HEK293 (cell line): ENCODE data around the gene VEGFC.

Experiments used
- CTCF ChIA-PET: fragments of 350-600 bp; formaldehyde crosslinking; extraction: SDS; loops from one replicate; lab custom pipeline; 2021; ENCODE audit warnings: antibody characterized with exemption; lab: Yijun Ruan, JAX
- POLR2A ChIA-PET: fragments of 300-600 bp; formaldehyde crosslinking; extraction: SDS; loops from one replicate; lab custom pipeline; 2020; ENCODE audit warnings: antibody characterized with exemption, inconsistent platforms; lab: Yijun Ruan, JAX
- H3K27ac ChIP-seq: fragments of 200-500 bp; sonication (Bioruptor generic); 2 replicates; pipeline ENCODE4 v1.5.1; 2014; ENCODE audit warnings: low read depth, low read length, control low read depth, inconsistent platforms; ENCODE audit errors: extremely low read depth
- H3K36me3 ChIP-seq, 2 experiments: fragments of 200-500 bp in 1 of 2; sonication (Bioruptor generic) in 1 of 2; 1 replicate in 1 of 2; 2 replicates in 1 of 2; pipeline ENCODE4 v1.5.1; 2014 to 2017; ENCODE audit warnings: inconsistent platforms in 2 of 2, low read length in 2 of 2; ENCODE audit not compliant: control insufficient read depth in 2 of 2, insufficient read depth in 1 of 2
- H3K4me1 ChIP-seq: fragments of 200-500 bp; sonication (Bioruptor generic); 2 replicates; pipeline ENCODE4 v1.5.1; 2014; ENCODE audit warnings: mild to moderate bottlenecking, low read length, inconsistent platforms; ENCODE audit not compliant: control insufficient read depth, insufficient read depth
- H3K4me3 ChIP-seq: 2 replicates; pipeline ENCODE4 v1.5.1; 2011; ENCODE audit warnings: low read depth, mild to moderate bottlenecking, control low read depth, low read length, moderate library complexity
- H3K9me3 ChIP-seq: fragments of 200-500 bp; sonication (Bioruptor generic); 2 replicates; pipeline ENCODE4 v1.5.1; 2014; ENCODE audit warnings: low read depth, low read length, inconsistent platforms; ENCODE audit not compliant: control insufficient read depth, insufficient read depth
- CTCF ChIP-seq: fragments of 450-650 bp; formaldehyde crosslinking; IDR thresholded peaks from 2 replicates; pipeline ENCODE4 v1.5.1; 2016; ENCODE audit warnings: missing biosample characterization, missing genetic modification characterization
- HOXC10 ChIP-seq: sonication (generic); formaldehyde crosslinking; IDR thresholded peaks from 2 replicates; pipeline ENCODE4 v1.8.1; 2023; ENCODE audit warnings: mild to moderate bottlenecking, missing genetic modification reagents
- KLF16 ChIP-seq: fragments of 450-650 bp; formaldehyde crosslinking; IDR thresholded peaks from 2 replicates; pipeline ENCODE4 v1.5.1; 2017; ENCODE audit warnings: missing biosample characterization, missing genetic modification characterization
- MEIS1 ChIP-seq: sonication (generic); formaldehyde crosslinking; IDR thresholded peaks from 2 replicates; pipeline ENCODE4 v1.8.1; 2022; ENCODE audit warnings: missing genetic modification reagents, mild to moderate bottlenecking, borderline replicate concordance
- SCRT1 ChIP-seq: fragments of 450-650 bp; formaldehyde crosslinking; IDR thresholded peaks from 2 replicates; pipeline ENCODE4 v1.5.1; 2016; ENCODE audit warnings: missing biosample characterization, missing genetic modification characterization, borderline replicate concordance
- SETDB1 ChIP-seq: IDR thresholded peaks from one replicate; pipeline ENCODE4 v1.6.1; 2017; ENCODE audit warnings: mild to moderate bottlenecking, low read length, moderate library complexity, mixed read lengths; ENCODE audit not compliant: insufficient read length
- SP3 ChIP-seq: fragments of 450-650 bp; formaldehyde crosslinking; IDR thresholded peaks from 2 replicates; pipeline ENCODE4 v1.5.1; 2016; ENCODE audit warnings: missing biosample characterization, missing genetic modification characterization
- SP7 ChIP-seq: fragments of 450-650 bp; formaldehyde crosslinking; IDR thresholded peaks from 2 replicates; pipeline ENCODE4 v1.5.1; 2016; ENCODE audit warnings: missing biosample characterization, missing genetic modification characterization
- TRIM28 ChIP-seq: IDR thresholded peaks from 2 replicates; pipeline ENCODE4 v1.6.1; 2011; ENCODE audit warnings: low read length, control low read depth, borderline replicate concordance
- YY2 ChIP-seq: fragments of 450-650 bp; formaldehyde crosslinking; IDR thresholded peaks from 2 replicates; pipeline ENCODE4 v1.5.1; 2016; ENCODE audit warnings: missing biosample characterization, missing genetic modification characterization
- ZFP37 ChIP-seq: fragments of 450-650 bp; formaldehyde crosslinking; IDR thresholded peaks from 2 replicates; pipeline ENCODE4 v1.5.1; 2016; ENCODE audit warnings: missing biosample characterization, missing genetic modification characterization
- ZNF121 ChIP-seq: fragments of 450-650 bp; formaldehyde crosslinking; IDR thresholded peaks from 2 replicates; pipeline ENCODE4 v1.5.1; 2016; ENCODE audit warnings: missing biosample characterization, missing genetic modification characterization
- ZNF140 ChIP-seq: fragments of 450-650 bp; formaldehyde crosslinking; IDR thresholded peaks from 2 replicates; pipeline ENCODE4 v1.5.1; 2016; ENCODE audit warnings: missing biosample characterization, missing genetic modification characterization
- ZNF2 ChIP-seq: fragments of 450-650 bp; formaldehyde crosslinking; IDR thresholded peaks from 2 replicates; pipeline ENCODE4 v1.5.1; 2016; ENCODE audit warnings: missing biosample characterization, missing genetic modification characterization
- ZNF239 ChIP-seq: fragments of 450-650 bp; formaldehyde crosslinking; IDR thresholded peaks from 2 replicates; pipeline ENCODE4 v1.5.1; 2016; ENCODE audit warnings: missing biosample characterization, missing genetic modification characterization
- ZNF26 ChIP-seq: fragments of 450-650 bp; formaldehyde crosslinking; IDR thresholded peaks from 2 replicates; pipeline ENCODE4 v1.5.1; 2016; ENCODE audit warnings: missing biosample characterization, missing genetic modification characterization
- ZNF280C ChIP-seq: fragments of 450-650 bp; formaldehyde crosslinking; IDR thresholded peaks from 2 replicates; pipeline ENCODE4 v1.5.1; 2016; ENCODE audit warnings: missing biosample characterization, missing genetic modification characterization
- ZNF354C ChIP-seq: fragments of 450-650 bp; formaldehyde crosslinking; IDR thresholded peaks from 2 replicates; pipeline ENCODE4 v1.5.1; 2016; ENCODE audit warnings: missing biosample characterization, missing genetic modification characterization, low read depth, borderline replicate concordance
- ZNF426 ChIP-seq: fragments of 450-650 bp; formaldehyde crosslinking; IDR thresholded peaks from 2 replicates; pipeline ENCODE4 v1.5.1; 2017; ENCODE audit warnings: missing biosample characterization, missing genetic modification characterization, mild to moderate bottlenecking, inconsistent platforms, moderate library complexity
- ZNF530 ChIP-seq: fragments of 450-650 bp; formaldehyde crosslinking; IDR thresholded peaks from 2 replicates; pipeline ENCODE4 v1.5.1; 2016; ENCODE audit warnings: low read depth, missing biosample characterization, missing genetic modification characterization
- ZNF548 ChIP-seq: fragments of 450-650 bp; formaldehyde crosslinking; IDR thresholded peaks from 2 replicates; pipeline ENCODE4 v1.5.1; 2016; ENCODE audit warnings: missing biosample characterization, missing genetic modification characterization
- ZNF624 ChIP-seq: fragments of 450-650 bp; formaldehyde crosslinking; IDR thresholded peaks from 2 replicates; pipeline ENCODE4 v1.5.1; 2017; ENCODE audit warnings: missing biosample characterization, missing genetic modification characterization
- ZNF626 ChIP-seq: fragments of 450-650 bp; sonication (Bioruptor Pico); formaldehyde crosslinking; IDR thresholded peaks from 2 replicates; pipeline ENCODE4 v1.5.1; 2018; ENCODE audit warnings: missing biosample characterization, missing genetic modification characterization, inconsistent platforms
- ZNF791 ChIP-seq: fragments of 450-650 bp; formaldehyde crosslinking; IDR thresholded peaks from 2 replicates; pipeline ENCODE4 v1.5.1; 2016; ENCODE audit warnings: missing biosample characterization, missing genetic modification characterization
- TF ChIP-seq, protein P1 (sequence below): fragments of 450-650 bp; formaldehyde crosslinking; IDR thresholded peaks from 2 replicates; pipeline ENCODE4 v1.5.1; 2016; ENCODE audit warnings: missing biosample characterization, missing genetic modification characterization
- TF ChIP-seq, protein P2 (sequence below): fragments of 450-650 bp; formaldehyde crosslinking; IDR thresholded peaks from 2 replicates; pipeline ENCODE4; 2016; ENCODE audit warnings: missing biosample characterization, missing genetic modification characterization
- TF ChIP-seq, protein P3 (sequence below): fragments of 450-650 bp; formaldehyde crosslinking; IDR thresholded peaks from 2 replicates; pipeline ENCODE4 v1.5.1; 2017; ENCODE audit warnings: missing biosample characterization, missing genetic modification characterization

VEGFC gene

GRCh38 chr4:176653401-176654220 is 139.1 kb downstream of the VEGFC start:
- Histone ChIP-seq H3K9me3 (no peaks in the 10 kb centered on the region), H3K4me3 (no peak overlapping the region), H3K36me3 (no peaks in the 10 kb centered on the region), H3K4me1 (no peaks in the 10 kb centered on the region), H3K27ac (no peak overlapping the region)
- POLR2A ChIA-PET = no interaction called here
- CTCF ChIA-PET = no interaction called here
- TF ChIP-seq ZNF626 = no peak
- no peak for TF ChIP-seq SP7
- TF ChIP-seq ZNF280C = no peak
- TF ChIP-seq SCRT1 = no peak
- no peak for TF ChIP-seq ZNF426 (tag by site-specific recombination)
- no peak for TF ChIP-seq ZFP37 (tag by site-specific recombination)
- no peak for TF ChIP-seq TRIM28
- TF ChIP-seq ZNF530 (tag by site-specific recombination) = no peak
- no peak for TF ChIP-seq SP3
- no peak for TF ChIP-seq YY2
- no peak for TF ChIP-seq MEIS1 (CRISPR knock-in tag)
- TF ChIP-seq, protein P1, sequence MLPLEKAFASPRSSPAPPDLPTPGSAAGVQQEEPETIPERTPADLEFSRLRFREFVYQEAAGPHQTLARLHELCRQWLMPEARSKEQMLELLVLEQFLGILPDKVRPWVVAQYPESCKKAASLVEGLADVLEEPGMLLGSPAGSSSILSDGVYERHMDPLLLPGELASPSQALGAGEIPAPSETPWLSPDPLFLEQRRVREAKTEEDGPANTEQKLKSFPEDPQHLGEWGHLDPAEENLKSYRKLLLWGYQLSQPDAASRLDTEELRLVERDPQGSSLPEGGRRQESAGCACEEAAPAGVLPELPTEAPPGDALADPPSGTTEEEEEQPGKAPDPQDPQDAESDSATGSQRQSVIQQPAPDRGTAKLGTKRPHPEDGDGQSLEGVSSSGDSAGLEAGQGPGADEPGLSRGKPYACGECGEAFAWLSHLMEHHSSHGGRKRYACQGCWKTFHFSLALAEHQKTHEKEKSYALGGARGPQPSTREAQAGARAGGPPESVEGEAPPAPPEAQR (tag by site-specific recombination) = no peak
- TF ChIP-seq KLF16 (tag by site-specific recombination) = no peak
- no peak for TF ChIP-seq ZNF548
- TF ChIP-seq ZNF239 (tag by site-specific recombination) = no peak
- TF ChIP-seq CTCF = no peak
- no peak for TF ChIP-seq ZNF791 (tag by site-specific recombination)
- TF ChIP-seq, protein P2, sequence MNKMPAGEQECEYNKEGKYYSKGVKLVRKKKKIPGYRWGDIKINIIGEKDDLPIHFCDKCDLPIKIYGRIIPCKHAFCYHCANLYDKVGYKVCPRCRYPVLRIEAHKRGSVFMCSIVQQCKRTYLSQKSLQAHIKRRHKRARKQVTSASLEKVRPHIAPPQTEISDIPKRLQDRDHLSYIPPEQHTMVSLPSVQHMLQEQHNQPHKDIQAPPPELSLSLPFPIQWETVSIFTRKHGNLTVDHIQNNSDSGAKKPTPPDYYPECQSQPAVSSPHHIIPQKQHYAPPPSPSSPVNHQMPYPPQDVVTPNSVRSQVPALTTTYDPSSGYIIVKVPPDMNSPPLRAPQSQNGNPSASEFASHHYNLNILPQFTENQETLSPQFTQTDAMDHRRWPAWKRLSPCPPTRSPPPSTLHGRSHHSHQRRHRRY (tag by site-specific recombination) = no peak

GRCh38 chr4:176646311-176646710 is 146.4 kb downstream of the VEGFC start:
- Histone ChIP-seq H3K36me3 (no peaks in the 10 kb centered on the region), H3K9me3 (no peaks in the 10 kb centered on the region), H3K27ac (no peak overlapping the region), H3K4me1 (no peaks in the 10 kb centered on the region), H3K4me3 (no peak overlapping the region)
- ChIA-PET POLR2A (no interaction called here), CTCF (no interaction called here)
- no peak for TF ChIP-seq HOXC10 (CRISPR knock-in tag)
- no peak for TF ChIP-seq ZNF140 (tag by site-specific recombination)
- no peak for TF ChIP-seq SETDB1
- TF ChIP-seq, protein P3, sequence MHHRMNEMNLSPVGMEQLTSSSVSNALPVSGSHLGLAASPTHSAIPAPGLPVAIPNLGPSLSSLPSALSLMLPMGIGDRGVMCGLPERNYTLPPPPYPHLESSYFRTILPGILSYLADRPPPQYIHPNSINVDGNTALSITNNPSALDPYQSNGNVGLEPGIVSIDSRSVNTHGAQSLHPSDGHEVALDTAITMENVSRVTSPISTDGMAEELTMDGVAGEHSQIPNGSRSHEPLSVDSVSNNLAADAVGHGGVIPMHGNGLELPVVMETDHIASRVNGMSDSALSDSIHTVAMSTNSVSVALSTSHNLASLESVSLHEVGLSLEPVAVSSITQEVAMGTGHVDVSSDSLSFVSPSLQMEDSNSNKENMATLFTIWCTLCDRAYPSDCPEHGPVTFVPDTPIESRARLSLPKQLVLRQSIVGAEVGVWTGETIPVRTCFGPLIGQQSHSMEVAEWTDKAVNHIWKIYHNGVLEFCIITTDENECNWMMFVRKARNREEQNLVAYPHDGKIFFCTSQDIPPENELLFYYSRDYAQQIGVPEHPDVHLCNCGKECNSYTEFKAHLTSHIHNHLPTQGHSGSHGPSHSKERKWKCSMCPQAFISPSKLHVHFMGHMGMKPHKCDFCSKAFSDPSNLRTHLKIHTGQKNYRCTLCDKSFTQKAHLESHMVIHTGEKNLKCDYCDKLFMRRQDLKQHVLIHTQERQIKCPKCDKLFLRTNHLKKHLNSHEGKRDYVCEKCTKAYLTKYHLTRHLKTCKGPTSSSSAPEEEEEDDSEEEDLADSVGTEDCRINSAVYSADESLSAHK = no peak
- TF ChIP-seq ZNF2 (tag by site-specific recombination) = no peak
- TF ChIP-seq ZNF26 (tag by site-specific recombination) = no peak
- no peak for TF ChIP-seq ZNF121 (tag by site-specific recombination)
- TF ChIP-seq ZNF354C (tag by site-specific recombination) = no peak
- TF ChIP-seq ZNF624 (tag by site-specific recombination) = no peak
